K562 (cell line): ENCODE data around the gene MEA1. TPM values are rescaled to one million over a fixed set of nuclear protein-coding genes. Genes with fewer than 3 reads are reported as not detected.

Experiments
- ARID3B ChIP-seq: fragments of 250-450 bp; sonication (Bioruptor Pico); IDR thresholded peaks from 2 replicates; pipeline ENCODE4 v1.4.0; 2020; ENCODE audit warnings: borderline replicate concordance
- BDP1 ChIP-seq: IDR thresholded peaks from 3 replicates; pipeline ENCODE4 v1.6.1; 2011; ENCODE audit not compliant: insufficient read length, insufficient read depth
- CBX2 ChIP-seq: fragments of 200-600 bp; sonication (generic); IDR thresholded peaks from one replicate; pipeline ENCODE4 v1.6.1; 2012; ENCODE audit warnings: mild to moderate bottlenecking, low read length, inconsistent platforms; ENCODE audit not compliant: insufficient read depth, poor library complexity, severe bottlenecking
- DACH1 ChIP-seq: fragments of 450-650 bp; IDR thresholded peaks from 2 replicates; pipeline ENCODE4 v1.6.1; 2018; ENCODE audit not compliant: partially characterized antibody
- FOS ChIP-seq: IDR thresholded peaks from 3 replicates; pipeline ENCODE4 v1.6.1; 2011; ENCODE audit not compliant: insufficient read length; ENCODE audit errors: extremely low read depth
- FOXJ3 ChIP-seq: sonication (generic); formaldehyde crosslinking; IDR thresholded peaks from 2 replicates; pipeline ENCODE4 v1.4.0; 2020; ENCODE audit warnings: mild to moderate bottlenecking, missing genetic modification reagents
- GTF2F1 ChIP-seq: IDR thresholded peaks from 2 replicates; pipeline ENCODE4 v1.6.1; 2011; ENCODE audit warnings: low read depth, low read length, improper control_type of control experiment
- HDAC3 ChIP-seq: fragments of 450-650 bp; IDR thresholded peaks from 2 replicates; pipeline ENCODE4 v1.6.1; 2018; ENCODE audit warnings: borderline replicate concordance, mild to moderate bottlenecking, moderate library complexity; ENCODE audit not compliant: partially characterized antibody
- JUNB ChIP-seq: fragments of 450-650 bp; formaldehyde crosslinking; conservative IDR thresholded peaks from 2 replicates; pipeline ENCODE4 v1.4.0; 2020; ENCODE audit warnings: mild to moderate bottlenecking
- JUND ChIP-seq, 2 experiments: IDR thresholded peaks; 2 replicates in 1 of 2; 3 replicates in 1 of 2; pipeline ENCODE4 v1.6.1; 2011; ENCODE audit warnings: borderline replicate concordance in 2 of 2, low read depth in 2 of 2, low read length in 2 of 2, improper control_type of control experiment in 1 of 2, missing biosample characterization in 1 of 2, missing genetic modification characterization in 1 of 2, missing genetic modification reagents in 1 of 2
- LARP7 ChIP-seq: fragments of 450-650 bp; IDR thresholded peaks from 2 replicates; pipeline ENCODE4 v1.6.1; 2016
- POLR2AphosphoS5 ChIP-seq: IDR thresholded peaks from 2 replicates; pipeline ENCODE4 v1.6.1; 2011; ENCODE audit warnings: mild to moderate bottlenecking, low read depth, low read length, moderate library complexity; ENCODE audit not compliant: control insufficient read depth, insufficient read depth
- SIX5 ChIP-seq, 2 experiments: IDR thresholded peaks; 2 replicates each; pipeline ENCODE4 v1.6.1; 2011; ENCODE audit warnings: low read length in 2 of 2, borderline replicate concordance in 1 of 2, low read depth in 1 of 2, mild to moderate bottlenecking in 1 of 2, moderate library complexity in 1 of 2; ENCODE audit not compliant: insufficient read depth in 1 of 2
- SNRNP70 ChIP-seq: fragments of 200-400 bp; formaldehyde crosslinking; optimal IDR thresholded peaks from 2 replicates; pipeline ENCODE3; 2017; ENCODE audit warnings: low read depth, low read length
- ZNF354B ChIP-seq: fragments of 250-450 bp; sonication (Bioruptor Pico); IDR thresholded peaks from 2 replicates; pipeline ENCODE4 v1.4.0; 2020
- ZNF395 ChIP-seq: fragments of 200-800 bp; sonication (Bioruptor generic); IDR thresholded peaks from 2 replicates; pipeline ENCODE4 v1.6.1; 2017; ENCODE audit warnings: missing genetic modification characterization, missing compliant biosample characterization
- ZNF609 ChIP-seq: sonication (generic); formaldehyde crosslinking; IDR thresholded peaks from 2 replicates; pipeline ENCODE4 v1.8.1; 2023; ENCODE audit warnings: missing genetic modification reagents, mild to moderate bottlenecking, borderline replicate concordance
- ZSCAN32 ChIP-seq: fragments of 450-650 bp; formaldehyde crosslinking; IDR thresholded peaks from 2 replicates; pipeline ENCODE4 v1.4.0; 2020; ENCODE audit warnings: mild to moderate bottlenecking, moderate library complexity
- polyA plus RNA-seq, 8 experiments: library from polyadenylated mRNA; depleted of rRNA in 4 of 8; stranded (reverse) in 5 of 8; unstranded in 3 of 8; fragments of >200 nt; fragmentation: Nextera tagmentation in 2 of 8; fragmentation: Illumina TruSeq in 1 of 8; extraction: Ambion mirVana in 2 of 8; extraction: Trizol in 1 of 8; gene quantifications; 2 replicates each; pipeline versions ENCODE4 v1.2.1 to v1.2.3, GENCODE V29; 2011 to 2014; ENCODE audit warnings: inconsistent platforms in 1 of 8, missing spikeins in 1 of 8
- total RNA-seq, 7 experiments: library from RNA; depleted of rRNA in 6 of 7; stranded (reverse); fragments of >200 nt in 6 of 7; fragmentation: Illumina TruSeq in 2 of 7; extraction: Trizol in 2 of 7; gene quantifications; 2 replicates each; pipeline versions ENCODE4 v1.2.1 to v1.2.3, GENCODE V29; 2011 to 2021; ENCODE audit warnings: low replicate concordance in 1 of 7

MEA1 gene
- total and polyA plus RNA-seq, 9 of the 15 experiments (the other 6 are each of a cell fraction or from before 2014, with no cell fraction given): 86.8 to 210 (median 152) TPM

- TF ChIP-seq ZNF609 (peak; percentile 43; the same call in 1 of the 2 replicates), SNRNP70 (no peak), ZNF354B (CRISPR knock-in tag) (no peak), HDAC3 (no peak), JUND (IDR thresholded peaks at IDR 0.05; ENCODE audit: borderline replicate concordance, low read depth, low read length) (peak; percentile 58; the same call in 1 of the 2 replicates), JUND (tag; IDR thresholded peaks at IDR 0.05; ENCODE audit: borderline replicate concordance, low read depth, low read length) (peak; percentile 42; the same call in 1 of the 3 replicates), BDP1 (no peak), SIX5 (IDR thresholded peaks at IDR 0.05; ENCODE audit: borderline replicate concordance in 1 of 2, insufficient read depth in 1 of 2, low read depth in 1 of 2, low read length in 2 of 2) (no peak), ARID3B (0 out of 2 replicates have a peak, but pooled peaks have one; percentile 69), GTF2F1 (peak; percentile 93), JUNB (CRISPR knock-in tag) (no peak), ZSCAN32 (CRISPR knock-in tag) (no peak), POLR2AphosphoS5 (peak; percentile 92), FOXJ3 (CRISPR knock-in tag) (no peak), DACH1 (no peak), ZNF395 (CRISPR knock-in tag) (peak; percentile 75; the same call in 1 of the 2 replicates), LARP7 (peak; percentile 40; the same call in 1 of the 2 replicates), CBX2 (no peak), FOS (no peak)
Measured at GRCh38 chr6:42978839-42979522, 34.8 kb downstream of the MEA1 start, which contains the start of gene PEX6 (continued).
